GM21526 (cell line): ENCODE data around the gene HPCAL1.

Experiments used
- ATAC-seq: cut with Tn5 transposase; IDR thresholded peaks from one replicate; pipeline ENCODE4 v1.9.1; 2021; ENCODE audit warnings: moderate library complexity; ENCODE audit not compliant: unreplicated experiment, low FRiP score

HPCAL1 gene

GRCh38 chr2:10471955-10472354 lies 169.3 kb downstream of the HPCAL1 start:
- no peak for ATAC-seq

GRCh38 chr2:10473121-10473756 lies 170.5 kb downstream of the HPCAL1 start:
- no peak for ATAC-seq

GRCh38 chr2:10475221-10475722 lies 172.6 kb downstream of the HPCAL1 start:
- ATAC-seq = no peak

GRCh38 chr2:10475811-10476660 lies 173.3 kb downstream of the HPCAL1 start:
- no peak for ATAC-seq

GRCh38 chr2:10476723-10477442 lies 174.2 kb downstream of the HPCAL1 start:
- no peak for ATAC-seq
